Ishikawa (cell line): ENCODE results near the gene STAT4.

Source experiments
- CEBPB ChIP-seq: IDR thresholded peaks from 2 replicates; pipeline ENCODE4 v1.6.1; 2012
- CREB1 ChIP-seq: IDR thresholded peaks from 2 replicates; pipeline ENCODE4 v1.6.1; 2012; ENCODE audit warnings: low read depth
- EGR1 ChIP-seq: IDR thresholded peaks from 2 replicates; pipeline ENCODE4 v1.6.1; 2012
- EP300 ChIP-seq: IDR thresholded peaks from 2 replicates; pipeline ENCODE4 v1.6.1; 2012; ENCODE audit warnings: borderline replicate concordance
- FOXM1 ChIP-seq: IDR thresholded peaks from 2 replicates; pipeline ENCODE4 v1.6.1; 2012; ENCODE audit warnings: low read depth, borderline replicate concordance
- MAX ChIP-seq: IDR thresholded peaks from 2 replicates; pipeline ENCODE4 v1.6.1; 2012
- NFIC ChIP-seq: IDR thresholded peaks from 2 replicates; pipeline ENCODE4 v1.6.1; 2012
- RAD21 ChIP-seq: IDR thresholded peaks from 2 replicates; pipeline ENCODE4 v1.6.1; 2012; ENCODE audit warnings: low read depth
- REST ChIP-seq: IDR thresholded peaks from 2 replicates; pipeline ENCODE4 v1.6.1; 2012; ENCODE audit warnings: low read depth, mild to moderate bottlenecking
- TAF1 ChIP-seq: IDR thresholded peaks from 2 replicates; pipeline ENCODE4 v1.6.1; 2012; ENCODE audit warnings: low read depth, mild to moderate bottlenecking
- TCF12 ChIP-seq: IDR thresholded peaks from 2 replicates; pipeline ENCODE4 v1.6.1; 2012; ENCODE audit warnings: low read depth
- TEAD4 ChIP-seq: IDR thresholded peaks from 2 replicates; pipeline ENCODE4 v1.6.1; 2012
- YY1 ChIP-seq: IDR thresholded peaks from 2 replicates; pipeline ENCODE4 v1.6.1; 2012; ENCODE audit warnings: low read depth
- ZBTB7A ChIP-seq: IDR thresholded peaks from 2 replicates; pipeline ENCODE4 v1.6.1; 2012; ENCODE audit warnings: low read depth
- TF ChIP-seq, protein P1 (sequence below): IDR thresholded peaks from 2 replicates; pipeline ENCODE4 v1.6.1; 2012

The STAT4 gene

GRCh38 chr2:191003405-191004309 is 147.1 kb downstream of the STAT4 start:
- TF ChIP-seq CREB1 (no peak), TEAD4 (no peak), YY1 (no peak), RAD21 (no peak), NFIC (no peak), TAF1 (no peak), EGR1 (no peak), EP300 (no peak), CEBPB (no peak), ZBTB7A (no peak)

DNA sequence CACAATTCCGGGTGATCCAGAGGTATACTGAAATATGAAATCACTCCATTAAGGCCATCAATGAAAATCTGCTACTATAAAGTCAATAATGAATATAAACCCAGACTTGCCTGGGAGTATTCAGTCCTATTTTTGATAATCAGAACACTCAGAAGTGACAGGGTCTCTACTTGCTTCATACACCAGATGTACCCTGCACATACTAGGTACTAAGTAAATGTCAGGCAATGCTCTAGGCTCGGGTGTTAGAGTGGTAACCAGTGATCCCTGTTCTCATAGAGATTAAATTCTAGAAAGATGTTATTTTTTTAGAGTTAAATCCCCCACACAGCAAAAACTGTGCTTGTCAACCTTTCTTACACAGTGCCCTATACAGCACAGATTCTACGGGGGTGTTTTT is 149.2 kb downstream of the STAT4 start:
- TF ChIP-seq TAF1: no peak
- no peak for TF ChIP-seq REST

GRCh38 chr2:191001032-191001431 is 149.8 kb downstream of the STAT4 start:
- TF ChIP-seq CREB1 (no peak), REST (no peak)

DNA sequence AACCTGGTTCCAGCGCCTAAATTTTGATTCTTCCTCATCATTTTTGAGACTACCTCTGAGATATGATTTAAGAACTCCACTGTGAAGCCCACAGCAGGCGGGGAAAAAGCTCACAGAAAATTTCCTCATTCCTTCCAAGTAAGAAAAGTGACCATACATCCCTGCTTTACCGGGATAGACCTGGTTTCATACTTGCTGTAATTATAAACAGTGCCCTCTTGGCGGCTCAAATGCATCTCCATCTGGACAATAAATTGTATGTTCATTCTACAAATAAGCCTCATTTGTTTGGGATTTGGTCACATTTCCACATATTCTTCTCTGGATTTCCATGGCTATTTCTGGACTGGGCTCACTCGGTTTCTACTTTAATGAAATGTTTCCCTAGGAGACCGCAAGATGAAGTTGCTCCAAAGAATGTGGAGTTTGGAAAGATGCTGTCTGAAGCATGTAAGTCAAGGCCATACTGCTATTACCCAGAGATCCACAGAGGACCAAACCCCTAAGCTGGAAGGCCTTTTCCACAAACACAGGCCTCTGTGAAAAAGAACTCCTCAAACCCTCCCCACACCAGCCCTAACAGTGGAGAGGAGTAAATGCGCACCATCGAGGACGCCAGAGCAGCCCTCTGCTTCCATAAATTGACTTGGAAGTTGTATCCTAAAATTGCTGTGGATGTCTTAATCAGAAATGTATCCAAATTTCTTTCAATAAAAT is 150.7 kb downstream of the STAT4 start:
- TF ChIP-seq CEBPB: no peak
- no peak for TF ChIP-seq TCF12
- no peak for TF ChIP-seq RAD21
- TF ChIP-seq NFIC: no peak
- no peak for TF ChIP-seq ZBTB7A
- no peak for TF ChIP-seq FOXM1
- no peak for TF ChIP-seq EGR1
- no peak for TF ChIP-seq TEAD4
- no peak for TF ChIP-seq YY1
- no peak for TF ChIP-seq EP300
- TF ChIP-seq TAF1: no peak
- TF ChIP-seq, protein P1, sequence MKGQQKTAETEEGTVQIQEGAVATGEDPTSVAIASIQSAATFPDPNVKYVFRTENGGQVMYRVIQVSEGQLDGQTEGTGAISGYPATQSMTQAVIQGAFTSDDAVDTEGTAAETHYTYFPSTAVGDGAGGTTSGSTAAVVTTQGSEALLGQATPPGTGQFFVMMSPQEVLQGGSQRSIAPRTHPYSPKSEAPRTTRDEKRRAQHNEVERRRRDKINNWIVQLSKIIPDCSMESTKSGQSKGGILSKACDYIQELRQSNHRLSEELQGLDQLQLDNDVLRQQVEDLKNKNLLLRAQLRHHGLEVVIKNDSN: no peak
- no peak for TF ChIP-seq REST
- TF ChIP-seq MAX: no peak
- no peak for TF ChIP-seq CREB1

DNA sequence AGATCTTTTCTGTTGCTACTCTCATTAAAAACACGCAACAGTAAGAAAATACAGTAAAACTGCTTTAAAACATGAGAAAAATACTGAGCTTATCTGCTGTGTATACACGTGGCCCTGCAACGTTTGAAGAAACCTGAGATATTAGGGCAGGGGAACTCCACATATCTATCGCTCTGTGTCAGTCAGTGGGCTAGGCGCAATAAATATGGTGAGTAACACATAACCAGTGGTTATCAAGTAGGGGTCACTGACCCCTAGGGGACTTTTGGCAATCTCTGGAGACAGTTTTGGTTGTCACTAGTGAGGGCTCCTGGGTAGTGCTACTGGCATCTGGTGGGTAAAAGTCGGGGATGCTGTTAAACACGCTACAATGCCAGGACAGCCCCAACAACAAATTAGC is 151.7 kb downstream of the STAT4 start:
- TF ChIP-seq ZBTB7A (no peak), TEAD4 (no peak), EGR1 (no peak), REST (no peak), FOXM1 (no peak), YY1 (no peak), CEBPB (no peak), NFIC (no peak), TCF12 (no peak), EP300 (no peak), MAX (no peak), RAD21 (no peak), CREB1 (no peak), TAF1 (no peak)
- TF ChIP-seq, protein P1: no peak
